Thoracic aorta (tissue), 2 donors: Measurements from ENCODE around the gene GPATCH2L. TPM values are rescaled to one million over a fixed set of nuclear protein-coding genes. Genes with fewer than 3 reads are reported as not detected.

Source experiments
- ATAC-seq: fragments of 150-250 bp; one replicate; pipeline ENCODE4 v1.8.0; 2017; ENCODE audit warnings: low read depth; ENCODE audit not compliant: insufficient number of reproducible peaks, low FRiP score
- DNase-seq: peaks from one replicate; pipeline ENCODE4 v3.0.0-alpha.2; 2020; ENCODE audit warnings: low spot score
- H3K27ac ChIP-seq, 2 donors: fragments of 200-600 bp; sonication (generic); 1 replicate in 1 of 2; 2 replicates in 1 of 2; pipeline ENCODE4 v1.5.1; 2016; ENCODE audit warnings: mild to moderate bottlenecking in 2 of 2, moderate library complexity in 2 of 2
- H3K27me3 ChIP-seq: fragments of 200-600 bp; sonication (generic); replicated peaks from 2 replicates; pipeline ENCODE4 v1.6.0; 2016; ENCODE audit warnings: mild to moderate bottlenecking; ENCODE audit not compliant: insufficient read depth
- H3K36me3 ChIP-seq: fragments of 200-600 bp; sonication (generic); one replicate; pipeline ENCODE4 v1.5.1; 2016
- H3K4me1 ChIP-seq, 2 donors: fragments of 200-600 bp; sonication (generic); 1 replicate in 1 of 2; 2 replicates in 1 of 2; pipeline versions ENCODE4 v1.5.1 to v1.6.0; 2016; ENCODE audit warnings: low read depth in 2 of 2, mild to moderate bottlenecking in 1 of 2; ENCODE audit not compliant: control insufficient read depth in 1 of 2
- H3K4me3 ChIP-seq: fragments of 200-600 bp; sonication (generic); 2 replicates; pipeline ENCODE4 v1.5.1; 2016; ENCODE audit warnings: mild to moderate bottlenecking
- H3K9me3 ChIP-seq: fragments of 200-600 bp; sonication (generic); 2 replicates; pipeline ENCODE4 v1.5.1; 2016
- CTCF ChIP-seq: fragments of 200-600 bp; sonication (generic); IDR thresholded peaks from one replicate; pipeline ENCODE4 v1.5.1; 2019; ENCODE audit warnings: antibody characterized with exemption
- total RNA-seq, 2 donors: library from RNA; depleted of rRNA; stranded (reverse); fragments of >200 nt; gene quantifications; one replicate each; pipeline versions ENCODE4 v1.1.0 to v1.2.3, GENCODE V29; 2016

The GPATCH2L gene
- total RNA-seq, 2 donors from 2014 or later = 29.9 to 124 TPM

GRCh38 chr14:76121089-76121748 is 30.5 kb upstream of the GPATCH2L start:
- Histone ChIP-seq H3K27ac (no peak overlapping the region), H3K4me1 (no peaks in the 10 kb centered on the region), H3K27me3 (no peaks in the 10 kb centered on the region), H3K4me3 (no peak overlapping the region), H3K9me3 (no peaks in the 10 kb centered on the region), H3K36me3 (no peaks in the 10 kb centered on the region)
- DNase-seq (no peak), ATAC-seq (no peak)
- no peak for TF ChIP-seq CTCF

- no peak for DNase-seq
- Histone ChIP-seq H3K4me3 (no peak overlapping the region), H3K27me3 (no peaks in the 10 kb centered on the region), H3K27ac (no peak overlapping the region), H3K9me3 (no peaks in the 10 kb centered on the region), H3K4me1 (no peaks in the 10 kb centered on the region), H3K36me3 (no peaks in the 10 kb centered on the region)
- ATAC-seq = no peak
- no peak for TF ChIP-seq CTCF
Observed at GRCh38 chr14:76123426-76124225, 28.1 kb upstream of the GPATCH2L start.

GRCh38 chr14:76125511-76125910 is 26.2 kb upstream of the GPATCH2L start:
- Histone ChIP-seq H3K36me3 (no peaks in the 10 kb centered on the region), H3K4me1 (no peaks in the 10 kb centered on the region), H3K27ac (no peak overlapping the region), H3K27me3 (no peaks in the 10 kb centered on the region), H3K9me3 (no peaks in the 10 kb centered on the region), H3K4me3 (no peak overlapping the region)
- ATAC-seq (no peak), DNase-seq (no peak)
- TF ChIP-seq CTCF = no peak

GRCh38 chr14:76126076-76126475 is 25.6 kb upstream of the GPATCH2L start:
- DNase-seq (no peak), ATAC-seq (no peak)
- Histone ChIP-seq H3K4me1 (no peaks in the 10 kb centered on the region), H3K27me3 (no peaks in the 10 kb centered on the region), H3K9me3 (no peaks in the 10 kb centered on the region), H3K27ac (no peak overlapping the region), H3K4me3 (no peak overlapping the region), H3K36me3 (no peaks in the 10 kb centered on the region)
- no peak for TF ChIP-seq CTCF

- ATAC-seq = no peak
- no peak for DNase-seq
Observed at GRCh38 chr14:76129851-76130576, 21.7 kb upstream of the GPATCH2L start.

More at GRCh38 chr14:76129851-76130576, 21.7 kb upstream of the GPATCH2L start:
- H3K27ac ChIP-seq = no peak overlapping the region
- no peaks in the 10 kb centered on the region for H3K27me3 ChIP-seq
- H3K36me3 ChIP-seq = no peaks in the 10 kb centered on the region
- no peaks in the 10 kb centered on the region for H3K9me3 ChIP-seq
- no peak for TF ChIP-seq CTCF
- H3K4me1 ChIP-seq = no peaks in the 10 kb centered on the region
- no peak overlapping the region for H3K4me3 ChIP-seq
